ENCODE results near the gene ZNF784.
A peak's percentile ranks its signal among the peaks of the same experiment; 100 is the strongest.
"Not testable (repeated sequence)": the region's sequence is repeated elsewhere in the genome, so short reads cannot be mapped to it uniquely, and the experiment has no call there.

ZNF784 gene

GRCh38 chr19:55582284-55582683 is 42.1 kb downstream of the ZNF784 start:
- not testable (repeated sequence) for DNase-seq

- no peak for DNase-seq
Measured at GRCh38 chr19:55581823-55582223, 42.5 kb downstream of the ZNF784 start.

- no peak for DNase-seq
Measured at GRCh38 chr19:55581145-55581822, 43.1 kb downstream of the ZNF784 start.

- DNase-seq, result peak; percentile 76
Measured at GRCh38 chr19:55580628-55581144, 43.7 kb downstream of the ZNF784 start, which contains the start of gene ZNF579. Gene ZNF579, minus strand, starts transcription at chr19:55580848. Its CDS starts 1,209 bp downstream, at chr19:55579639.

GRCh38 chr19:55579766-55580621 is 44.4 kb downstream of the ZNF784 start:
- DNase-seq, result no peak

- no peak for DNase-seq
Measured at GRCh38 chr19:55578761-55579747, 45.3 kb downstream of the ZNF784 start.

- DNase-seq, result no peak
Measured at GRCh38 chr19:55578031-55578760, 46.2 kb downstream of the ZNF784 start.

- no peak for DNase-seq
Measured at GRCh38 chr19:55576746-55577145, 47.6 kb downstream of the ZNF784 start.

- not testable (repeated sequence) for DNase-seq
Measured at GRCh38 chr19:55573929-55574328, 50.4 kb downstream of the ZNF784 start.
